HG02623 (cell line): ENCODE data around the gene ZDHHC14.
A peak's percentile ranks its signal among the peaks of the same experiment; 100 is the strongest.
"Not testable (repeated sequence)": the region's sequence is repeated elsewhere in the genome, so short reads cannot be mapped to it uniquely, and the experiment has no call there.

Experiments
- ATAC-seq: cut with Tn5 transposase; IDR thresholded peaks from one replicate; pipeline ENCODE4 v1.9.1; 2021; ENCODE audit warnings: moderate library complexity; ENCODE audit not compliant: unreplicated experiment

Gene ZDHHC14

GRCh38 chr6:157379656-157380457 is 1.1 kb upstream of the ZDHHC14 start:
- peak; percentile 77 for ATAC-seq

- peak; percentile 0 for ATAC-seq
Measured at GRCh38 chr6:157380458-157380778, 572 bp upstream of the ZDHHC14 start.

- ATAC-seq = peak; percentile 26
Measured at GRCh38 chr6:157381631-157382621, 936 bp downstream of the ZDHHC14 start.

GRCh38 chr6:157382821-157383220 is 1.8 kb downstream of the ZDHHC14 start:
- no peak for ATAC-seq

- no peak for ATAC-seq
Measured at GRCh38 chr6:157383471-157383870, 2.5 kb downstream of the ZDHHC14 start.

- ATAC-seq = not testable (repeated sequence)
Measured at GRCh38 chr6:157384962-157385361, 4.0 kb downstream of the ZDHHC14 start.

- no peak for ATAC-seq
Measured at GRCh38 chr6:157385482-157385881, 4.5 kb downstream of the ZDHHC14 start.

- no peak for ATAC-seq
Measured at GRCh38 chr6:157386023-157386422, 5.0 kb downstream of the ZDHHC14 start.

GRCh38 chr6:157386454-157386853 is 5.5 kb downstream of the ZDHHC14 start:
- ATAC-seq = no peak

GRCh38 chr6:157388924-157389323 is 7.9 kb downstream of the ZDHHC14 start:
- no peak for ATAC-seq

- ATAC-seq = no peak
Measured at GRCh38 chr6:157390273-157391060, 9.5 kb downstream of the ZDHHC14 start.

- no peak for ATAC-seq
Measured at GRCh38 chr6:157392927-157393668, 12.1 kb downstream of the ZDHHC14 start.

- ATAC-seq = no peak
Measured at GRCh38 chr6:157393669-157394327, 12.8 kb downstream of the ZDHHC14 start.

- not testable (repeated sequence) for ATAC-seq
Measured at GRCh38 chr6:157395199-157395598, 14.2 kb downstream of the ZDHHC14 start.

- ATAC-seq = no peak
Measured at GRCh38 chr6:157396026-157396425, 15.0 kb downstream of the ZDHHC14 start.

- no peak for ATAC-seq
Measured at GRCh38 chr6:157397660-157398059, 16.7 kb downstream of the ZDHHC14 start.

GRCh38 chr6:157398151-157398550 is 17.2 kb downstream of the ZDHHC14 start:
- ATAC-seq = no peak

- no peak for ATAC-seq
Measured at GRCh38 chr6:157400676-157401075, 19.7 kb downstream of the ZDHHC14 start.

GRCh38 chr6:157401734-157402338 is 20.8 kb downstream of the ZDHHC14 start:
- ATAC-seq = no peak
